HepG2 (cell line): ENCODE data around the gene UBAC2. TPM values are rescaled to one million over a fixed set of nuclear protein-coding genes. Genes with fewer than 3 reads are reported as not detected.
A peak's percentile ranks its signal among the peaks of the same experiment; 100 is the strongest.

Experiments used
- ATAC-seq: fragments of 200-7000 bp; cut with Tn5 transposase; 3 replicates; pipeline ENCODE4 v1.9.1; 2020; ENCODE audit warnings: mild to moderate bottlenecking, moderate library complexity
- BruUV-seq: library from RNA; stranded (reverse); fragments of 400-500 nt; replicated peaks from 2 replicates; lab custom pipeline; 2021; lab: Mats Ljungman, UMichigan
- CTCF ChIA-PET: fragments of 300-600 bp; formaldehyde crosslinking; extraction: SDS; loops from one replicate; lab custom pipeline; 2021; ENCODE audit warnings: low total read pairs, inconsistent platforms, low intra/inter-chr PET ratio; lab: Yijun Ruan, JAX
- POLR2A ChIA-PET: fragments of 350-600 bp; sonication (Branson Sonifier 250); formaldehyde crosslinking; loops from one replicate; lab custom pipeline; 2020; ENCODE audit warnings: antibody characterized with exemption, inconsistent platforms; lab: Yijun Ruan, JAX
- DNase-seq: peaks from one replicate; pipeline ENCODE4 v3.0.0-alpha.2; 2015; ENCODE audit warnings: low spot score
- FAIRE-seq: peaks from 3 replicates; lab custom pipeline; 2011; peaks lifted over from hg19 to GRCh38; lab: Jason Lieb, UNC
- H2AFZ ChIP-seq: one replicate; pipeline ENCODE4 v1.6.1; 2011; ENCODE audit warnings: low read length, inconsistent platforms
- H3K27ac ChIP-seq: fragments of 300-600 bp; 3 replicates; pipeline ENCODE4 v1.8.0; 2011; ENCODE audit warnings: mixed run types, mild to moderate bottlenecking, mixed read lengths, low read length, inconsistent platforms; ENCODE audit not compliant: insufficient read depth; ENCODE audit errors: extremely low read length
- H3K27me3 ChIP-seq, 2 experiments: fragments of 200-600 bp in 1 of 2; 2 replicates in 1 of 2; 3 replicates in 1 of 2; pipeline versions ENCODE4 v1.6.0 to v1.8.0; 2011; ENCODE audit warnings: low read length in 2 of 2, mild to moderate bottlenecking in 2 of 2, moderate library complexity in 2 of 2, inconsistent platforms in 1 of 2; ENCODE audit not compliant: insufficient read depth in 2 of 2, control insufficient read depth in 1 of 2
- H3K36me3 ChIP-seq, 2 experiments: fragments of 200-600 bp in 1 of 2; replicated peaks in 1 of 2; 2 replicates in 1 of 2; 3 replicates in 1 of 2; pipeline versions ENCODE4 v1.5.1 to v1.8.0; 2011; ENCODE audit warnings: low read length in 2 of 2, inconsistent platforms in 1 of 2; ENCODE audit not compliant: insufficient read depth in 2 of 2, control insufficient read depth in 1 of 2
- H3K4me1 ChIP-seq: 2 replicates; pipeline ENCODE4 v1.5.1; 2012; ENCODE audit warnings: low read length, inconsistent platforms; ENCODE audit not compliant: insufficient read depth
- H3K4me2 ChIP-seq: 2 replicates; pipeline ENCODE4 v1.6.0; 2011; ENCODE audit warnings: low read depth, low read length, inconsistent platforms
- H3K4me3 ChIP-seq, 3 experiments: fragments of 200-600 bp in 1 of 3; sonication (generic), shearing (Covaris generic) in 1 of 3; replicated peaks in 1 of 3; 2 replicates each; pipeline ENCODE4 v1.5.1; 2011 to 2016; ENCODE audit warnings: low read length in 3 of 3, inconsistent platforms in 2 of 3, low read depth in 2 of 3, mild to moderate bottlenecking in 2 of 3, control low read depth in 1 of 3, mixed read lengths in 1 of 3; ENCODE audit not compliant: insufficient read depth in 1 of 3
- H3K79me2 ChIP-seq: one replicate; pipeline ENCODE4 v1.6.1; 2011; ENCODE audit warnings: low read length, inconsistent platforms; ENCODE audit not compliant: insufficient read depth
- H3K9ac ChIP-seq: 2 replicates; pipeline ENCODE4 v1.6.0; 2011; ENCODE audit warnings: mild to moderate bottlenecking, low read depth, low read length, inconsistent platforms; ENCODE audit not compliant: insufficient read depth
- H3K9me3 ChIP-seq: 2 replicates; pipeline ENCODE4 v1.5.1; 2012; ENCODE audit warnings: mild to moderate bottlenecking, low read length
- H4K20me1 ChIP-seq: 2 replicates; pipeline ENCODE4 v1.6.0; 2011; ENCODE audit warnings: inconsistent platforms, mild to moderate bottlenecking, low read length, moderate library complexity; ENCODE audit not compliant: insufficient read depth
- CCAR2 ChIP-seq: fragments of 200-400 bp; formaldehyde crosslinking; optimal IDR thresholded peaks from 2 replicates; pipeline ENCODE3; 2018; ENCODE audit warnings: low read depth, mild to moderate bottlenecking, low read length, moderate library complexity
- ZFP41 ChIP-seq: sonication (generic); formaldehyde crosslinking; IDR thresholded peaks from 2 replicates; pipeline ENCODE4 v1.4.0; 2020; ENCODE audit warnings: mild to moderate bottlenecking, missing genetic modification reagents, borderline replicate concordance
- ZNF264 ChIP-seq: sonication (generic); formaldehyde crosslinking; IDR thresholded peaks from 2 replicates; pipeline ENCODE4 v1.4.0; 2020; ENCODE audit warnings: missing genetic modification reagents
- ZNF326 ChIP-seq: sonication (generic); formaldehyde crosslinking; IDR thresholded peaks from 2 replicates; pipeline ENCODE4 v1.4.0; 2020; ENCODE audit warnings: missing genetic modification reagents, borderline replicate concordance
- ZNF672 ChIP-seq: sonication (generic); formaldehyde crosslinking; IDR thresholded peaks from 2 replicates; pipeline ENCODE4 v1.8.1; 2022; ENCODE audit warnings: missing genetic modification reagents
- ZXDC ChIP-seq: sonication (generic); formaldehyde crosslinking; IDR thresholded peaks from 2 replicates; pipeline ENCODE4 v1.5.0; 2020; ENCODE audit warnings: mild to moderate bottlenecking, missing genetic modification reagents
- WGBS: methylation state at CpG from one replicate; pipeline ENCODE4 v1.1.6; 2017; ENCODE audit warnings: low lambda C conversion rate; 5-methylcytosine and 5-hydroxymethylcytosine counted together
- in situ Hi-C: cut with HindIII; loops from 2 replicates; pipeline ENCODE4 v1.10.0; 2017; ENCODE audit warnings: low pct_unique_long_range_greater_than_20kb; ENCODE audit not compliant: extremely low pct_ligation_motif_present
- intact Hi-C: fragments of 100-400 bp; cut with micrococcal nuclease; formaldehyde crosslinking; loops from one replicate; pipeline ENCODE4 v1.10.0; 2022; ENCODE audit not compliant: unreplicated experiment
- polyA plus RNA-seq, 8 experiments: library from polyadenylated mRNA; depleted of rRNA in 3 of 8; stranded (reverse) in 7 of 8; unstranded in 1 of 8; fragments of >200 nt; fragmentation: Illumina TruSeq in 4 of 8; extraction: Trizol in 4 of 8; gene quantifications; 2 replicates each; pipeline versions ENCODE4 v1.2.1 to v1.2.3, GENCODE V29; 2011 to 2016; ENCODE audit warnings: low read depth in 4 of 8, missing spikeins in 1 of 8, mixed read lengths in 1 of 8; ENCODE audit not compliant: insufficient read depth in 1 of 8
- total RNA-seq, 5 experiments: library from RNA; depleted of rRNA; stranded (reverse); fragments of >200 nt; fragmentation: Illumina TruSeq; extraction: Trizol; gene quantifications; 2 replicates each; pipeline ENCODE4 v1.2.3, GENCODE V29; 2016; ENCODE audit warnings: low read depth in 1 of 5
- TF ChIP-seq, protein P1 (sequence below): sonication (generic); formaldehyde crosslinking; IDR thresholded peaks from 2 replicates; pipeline ENCODE4 v1.5.0; 2020; ENCODE audit warnings: missing genetic modification reagents, mild to moderate bottlenecking, borderline replicate concordance

Gene UBAC2
- total and polyA plus RNA-seq, 2 of the 13 experiments (the other 11 are each of a cell fraction or from before 2014, with no cell fraction given): 61.3 to 80.8 TPM

- H2AFZ ChIP-seq: no peak overlapping the region
- BruUV-seq: no TSS peak
- ChIA-PET CTCF (no interaction called here), POLR2A (no interaction called here)
- no peak overlapping the region for H3K4me3 ChIP-seq
- FAIRE-seq (no peak), ATAC-seq (no peak), DNase-seq (no peak)
- 0 out of 2 replicates have a peak, but pooled peaks cover 4% of the 10 kb centered on the region for H4K20me1 ChIP-seq
- no peak overlapping the region for H3K27ac ChIP-seq
- 93% methylated on average over 2 of the region's 2 CpGs for whole genome bisulfite sequencing
- peaks cover 3 to 22% of the 10 kb centered on the region in 2 experiments; a peak in 4 of 5 replicates for H3K36me3 ChIP-seq
- H3K79me2 ChIP-seq: no peaks in the 10 kb centered on the region
- no peaks in the 10 kb centered on the region for H3K27me3 ChIP-seq
- intact Hi-C loops (no loop called here), in situ Hi-C loops (no loop called here)
- peak; percentile 98 for TF ChIP-seq ZNF264
- TF ChIP-seq ZNF672 (CRISPR knock-in tag): no peak
- no peak for TF ChIP-seq ZNF326 (CRISPR knock-in tag)
- TF ChIP-seq, protein P1, sequence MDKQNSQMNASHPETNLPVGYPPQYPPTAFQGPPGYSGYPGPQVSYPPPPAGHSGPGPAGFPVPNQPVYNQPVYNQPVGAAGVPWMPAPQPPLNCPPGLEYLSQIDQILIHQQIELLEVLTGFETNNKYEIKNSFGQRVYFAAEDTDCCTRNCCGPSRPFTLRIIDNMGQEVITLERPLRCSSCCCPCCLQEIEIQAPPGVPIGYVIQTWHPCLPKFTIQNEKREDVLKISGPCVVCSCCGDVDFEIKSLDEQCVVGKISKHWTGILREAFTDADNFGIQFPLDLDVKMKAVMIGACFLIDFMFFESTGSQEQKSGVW: no peak
- TF ChIP-seq ZXDC: no peak
- TF ChIP-seq ZFP41 (CRISPR knock-in tag): no peak
- no peak for TF ChIP-seq CCAR2
- no peaks in the 10 kb centered on the region for H3K4me1 ChIP-seq
- H3K9ac ChIP-seq: no peak overlapping the region
- no peak overlapping the region for H3K4me2 ChIP-seq
- peaks cover 4% of the 10 kb centered on the region; the same call in 1 of the 2 replicates for H3K9me3 ChIP-seq
Observed at GRCh38 chr13:99272481-99272880, 71.8 kb downstream of the UBAC2 start.
